HepG2 (cell line): ENCODE measurements around the gene SUSD6. TPM values are rescaled to one million over a fixed set of nuclear protein-coding genes. Genes with fewer than 3 reads are reported as not detected.

Experiments
- ARHGAP35 ChIP-seq: sonication (generic); formaldehyde crosslinking; IDR thresholded peaks from 2 replicates; pipeline ENCODE4 v1.9.0; 2022; ENCODE audit warnings: mild to moderate bottlenecking, inconsistent platforms, moderate library complexity, missing genetic modification reagents, borderline replicate concordance
- LCORL ChIP-seq, 2 experiments: fragments of 450-650 bp in 1 of 2; sonication (generic) in 1 of 2; formaldehyde crosslinking in 1 of 2; IDR thresholded peaks; 2 replicates each; pipeline versions ENCODE4 v1.5.0 to v1.6.1; 2017 to 2020; ENCODE audit warnings: antibody characterized with exemption in 1 of 2, missing genetic modification reagents in 1 of 2
- NFE2L2 ChIP-seq: fragments of 150-350 bp; IDR thresholded peaks from 2 replicates; pipeline ENCODE4 v1.6.1; 2014; ENCODE audit warnings: low read length
- RARA ChIP-seq: IDR thresholded peaks from 2 replicates; pipeline ENCODE4 v1.6.1; 2016; ENCODE audit warnings: missing genetic modification reagents, missing compliant biosample characterization
- SAFB2 ChIP-seq: sonication (generic); formaldehyde crosslinking; IDR thresholded peaks from 2 replicates; pipeline ENCODE4 v1.5.1; 2020; ENCODE audit warnings: missing genetic modification reagents, low read depth, mild to moderate bottlenecking, borderline replicate concordance
- SIN3A ChIP-seq: IDR thresholded peaks from 2 replicates; pipeline ENCODE4 v1.6.1; 2011; ENCODE audit warnings: low read depth, mild to moderate bottlenecking, control low read depth, low read length, borderline replicate concordance
- SIX1 ChIP-seq: sonication (generic); formaldehyde crosslinking; IDR thresholded peaks from 2 replicates; pipeline ENCODE4 v1.4.0; 2020; ENCODE audit warnings: missing genetic modification reagents, borderline replicate concordance
- SMC3 ChIP-seq: IDR thresholded peaks from 2 replicates; pipeline ENCODE4 v1.6.1; 2011; ENCODE audit warnings: low read length, improper control_type of control experiment
- ZNF263 ChIP-seq: sonication (generic); formaldehyde crosslinking; IDR thresholded peaks from 2 replicates; pipeline ENCODE4 v1.4.0; 2020; ENCODE audit warnings: missing genetic modification reagents
- ZNF629 ChIP-seq: sonication (generic); formaldehyde crosslinking; conservative IDR thresholded peaks from 2 replicates; pipeline ENCODE4 v1.5.0; 2020; ENCODE audit warnings: missing genetic modification reagents
- polyA plus RNA-seq, 8 experiments: library from polyadenylated mRNA; depleted of rRNA in 3 of 8; stranded (reverse) in 7 of 8; unstranded in 1 of 8; fragments of >200 nt; fragmentation: Illumina TruSeq in 4 of 8; extraction: Trizol in 4 of 8; gene quantifications; 2 replicates each; pipeline versions ENCODE4 v1.2.1 to v1.2.3, GENCODE V29; 2011 to 2016; ENCODE audit warnings: low read depth in 4 of 8, missing spikeins in 1 of 8, mixed read lengths in 1 of 8; ENCODE audit not compliant: insufficient read depth in 1 of 8
- total RNA-seq, 5 experiments: library from RNA; depleted of rRNA; stranded (reverse); fragments of >200 nt; fragmentation: Illumina TruSeq; extraction: Trizol; gene quantifications; 2 replicates each; pipeline ENCODE4 v1.2.3, GENCODE V29; 2016; ENCODE audit warnings: low read depth in 1 of 5
- TF ChIP-seq, protein P1 (sequence below): sonication (generic); formaldehyde crosslinking; IDR thresholded peaks from 2 replicates; pipeline ENCODE4 v1.5.0; 2020; ENCODE audit warnings: mild to moderate bottlenecking, missing genetic modification reagents
- TF ChIP-seq, protein P2 (sequence below): sonication (generic); formaldehyde crosslinking; IDR thresholded peaks from 2 replicates; pipeline ENCODE4 v1.8.0; 2022; ENCODE audit warnings: missing genetic modification reagents, low read depth, mild to moderate bottlenecking, borderline replicate concordance
- TF ChIP-seq, protein P3 (sequence below): IDR thresholded peaks from 2 replicates; pipeline ENCODE4 v1.6.1; 2012; ENCODE audit warnings: inconsistent platforms
- TF ChIP-seq, protein P4 (sequence below): sonication (generic); formaldehyde crosslinking; IDR thresholded peaks from 2 replicates; pipeline ENCODE4 v1.5.0; 2020; ENCODE audit warnings: mild to moderate bottlenecking, missing genetic modification reagents, borderline replicate concordance
- TF ChIP-seq, protein P5 (sequence below): IDR thresholded peaks from 2 replicates; pipeline ENCODE4 v1.6.1; 2016; ENCODE audit warnings: low read depth
- TF ChIP-seq, protein P6 (sequence below): sonication (generic); formaldehyde crosslinking; IDR thresholded peaks from 2 replicates; pipeline ENCODE4 v1.4.0; 2020; ENCODE audit warnings: missing genetic modification reagents

The SUSD6 gene
- total and polyA plus RNA-seq, 2 of the 13 experiments (the other 11 are each of a cell fraction or from before 2014, with no cell fraction given) = 7.2 to 7.4 TPM

DNA sequence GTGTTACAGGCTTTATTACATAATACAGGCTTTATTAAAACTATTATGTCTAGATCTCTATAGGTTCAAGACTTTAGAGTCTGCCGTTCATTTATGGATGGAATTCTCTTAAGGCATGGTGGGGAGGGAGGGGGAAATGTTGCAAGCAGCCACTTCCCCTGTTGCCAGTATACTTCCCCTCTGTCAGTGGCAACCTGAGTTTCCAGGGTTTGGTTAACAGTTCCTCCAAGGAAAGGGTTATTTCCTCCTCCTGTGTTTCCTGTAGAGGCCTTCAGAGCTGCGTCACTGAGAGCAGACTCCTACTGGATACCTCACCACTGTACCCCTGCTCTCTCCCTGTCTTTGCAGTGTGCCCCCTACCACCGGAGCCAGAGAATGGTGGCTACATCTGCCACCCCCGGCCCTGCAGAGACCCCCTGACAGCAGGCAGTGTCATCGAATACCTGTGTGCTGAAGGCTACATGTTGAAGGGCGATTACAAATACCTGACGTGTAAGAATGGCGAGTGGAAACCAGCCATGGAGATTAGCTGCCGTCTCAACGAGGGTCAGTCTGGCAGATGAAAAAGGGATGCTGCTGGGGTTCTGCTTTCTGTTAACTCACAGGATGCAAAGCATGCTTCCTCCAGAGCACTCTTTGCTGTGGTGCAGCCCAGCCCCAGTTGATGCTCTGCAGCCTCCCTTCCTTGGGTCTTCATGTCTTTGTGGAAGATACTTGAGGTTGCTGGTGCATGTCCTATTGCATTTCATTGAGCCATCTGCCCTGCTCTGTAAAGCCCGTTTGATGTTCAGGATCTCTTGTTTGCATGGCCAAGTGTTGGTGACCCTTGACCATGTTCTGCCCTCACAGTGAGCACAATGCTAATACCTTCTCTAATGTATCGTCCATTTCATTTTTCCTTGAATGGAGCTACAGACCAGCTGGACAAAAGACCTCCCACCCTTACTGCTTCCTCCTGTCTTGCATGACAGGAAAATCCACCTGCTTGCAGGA is 91.9 kb downstream of the SUSD6 start (continued):
- TF ChIP-seq, protein P1, sequence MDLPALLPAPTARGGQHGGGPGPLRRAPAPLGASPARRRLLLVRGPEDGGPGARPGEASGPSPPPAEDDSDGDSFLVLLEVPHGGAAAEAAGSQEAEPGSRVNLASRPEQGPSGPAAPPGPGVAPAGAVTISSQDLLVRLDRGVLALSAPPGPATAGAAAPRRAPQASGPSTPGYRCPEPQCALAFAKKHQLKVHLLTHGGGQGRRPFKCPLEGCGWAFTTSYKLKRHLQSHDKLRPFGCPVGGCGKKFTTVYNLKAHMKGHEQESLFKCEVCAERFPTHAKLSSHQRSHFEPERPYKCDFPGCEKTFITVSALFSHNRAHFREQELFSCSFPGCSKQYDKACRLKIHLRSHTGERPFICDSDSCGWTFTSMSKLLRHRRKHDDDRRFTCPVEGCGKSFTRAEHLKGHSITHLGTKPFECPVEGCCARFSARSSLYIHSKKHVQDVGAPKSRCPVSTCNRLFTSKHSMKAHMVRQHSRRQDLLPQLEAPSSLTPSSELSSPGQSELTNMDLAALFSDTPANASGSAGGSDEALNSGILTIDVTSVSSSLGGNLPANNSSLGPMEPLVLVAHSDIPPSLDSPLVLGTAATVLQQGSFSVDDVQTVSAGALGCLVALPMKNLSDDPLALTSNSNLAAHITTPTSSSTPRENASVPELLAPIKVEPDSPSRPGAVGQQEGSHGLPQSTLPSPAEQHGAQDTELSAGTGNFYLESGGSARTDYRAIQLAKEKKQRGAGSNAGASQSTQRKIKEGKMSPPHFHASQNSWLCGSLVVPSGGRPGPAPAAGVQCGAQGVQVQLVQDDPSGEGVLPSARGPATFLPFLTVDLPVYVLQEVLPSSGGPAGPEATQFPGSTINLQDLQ = no peak
- TF ChIP-seq SMC3 (peak; percentile 20; the same call in 1 of the 2 replicates), ZNF629 (CRISPR knock-in tag) (no peak), RARA (CRISPR knock-in tag) (peak; percentile 71), LCORL (IDR thresholded peaks at IDR 0.05) (no peak), LCORL (CRISPR knock-in tag; IDR thresholded peaks at IDR 0.05) (no peak), ZNF263 (CRISPR knock-in tag) (no peak), NFE2L2 (no peak), SAFB2 (CRISPR knock-in tag) (no peak), ARHGAP35 (no peak), SIN3A (no peak), SIX1 (CRISPR knock-in tag) (no peak)
- TF ChIP-seq, protein P2, sequence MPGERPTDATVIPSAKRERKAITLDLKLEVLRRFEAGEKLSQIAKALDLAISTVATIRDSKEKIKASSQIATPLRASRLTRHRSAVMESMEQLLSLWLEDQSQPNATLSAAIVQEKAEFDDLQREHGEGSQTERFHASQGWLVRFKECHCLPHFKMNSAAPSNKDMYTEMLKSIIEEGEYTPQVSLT = no peak
- TF ChIP-seq, protein P3, sequence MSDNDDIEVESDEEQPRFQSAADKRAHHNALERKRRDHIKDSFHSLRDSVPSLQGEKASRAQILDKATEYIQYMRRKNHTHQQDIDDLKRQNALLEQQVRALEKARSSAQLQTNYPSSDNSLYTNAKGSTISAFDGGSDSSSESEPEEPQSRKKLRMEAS = peak; percentile 61; the same call in 1 of the 2 replicates
- TF ChIP-seq, protein P4, sequence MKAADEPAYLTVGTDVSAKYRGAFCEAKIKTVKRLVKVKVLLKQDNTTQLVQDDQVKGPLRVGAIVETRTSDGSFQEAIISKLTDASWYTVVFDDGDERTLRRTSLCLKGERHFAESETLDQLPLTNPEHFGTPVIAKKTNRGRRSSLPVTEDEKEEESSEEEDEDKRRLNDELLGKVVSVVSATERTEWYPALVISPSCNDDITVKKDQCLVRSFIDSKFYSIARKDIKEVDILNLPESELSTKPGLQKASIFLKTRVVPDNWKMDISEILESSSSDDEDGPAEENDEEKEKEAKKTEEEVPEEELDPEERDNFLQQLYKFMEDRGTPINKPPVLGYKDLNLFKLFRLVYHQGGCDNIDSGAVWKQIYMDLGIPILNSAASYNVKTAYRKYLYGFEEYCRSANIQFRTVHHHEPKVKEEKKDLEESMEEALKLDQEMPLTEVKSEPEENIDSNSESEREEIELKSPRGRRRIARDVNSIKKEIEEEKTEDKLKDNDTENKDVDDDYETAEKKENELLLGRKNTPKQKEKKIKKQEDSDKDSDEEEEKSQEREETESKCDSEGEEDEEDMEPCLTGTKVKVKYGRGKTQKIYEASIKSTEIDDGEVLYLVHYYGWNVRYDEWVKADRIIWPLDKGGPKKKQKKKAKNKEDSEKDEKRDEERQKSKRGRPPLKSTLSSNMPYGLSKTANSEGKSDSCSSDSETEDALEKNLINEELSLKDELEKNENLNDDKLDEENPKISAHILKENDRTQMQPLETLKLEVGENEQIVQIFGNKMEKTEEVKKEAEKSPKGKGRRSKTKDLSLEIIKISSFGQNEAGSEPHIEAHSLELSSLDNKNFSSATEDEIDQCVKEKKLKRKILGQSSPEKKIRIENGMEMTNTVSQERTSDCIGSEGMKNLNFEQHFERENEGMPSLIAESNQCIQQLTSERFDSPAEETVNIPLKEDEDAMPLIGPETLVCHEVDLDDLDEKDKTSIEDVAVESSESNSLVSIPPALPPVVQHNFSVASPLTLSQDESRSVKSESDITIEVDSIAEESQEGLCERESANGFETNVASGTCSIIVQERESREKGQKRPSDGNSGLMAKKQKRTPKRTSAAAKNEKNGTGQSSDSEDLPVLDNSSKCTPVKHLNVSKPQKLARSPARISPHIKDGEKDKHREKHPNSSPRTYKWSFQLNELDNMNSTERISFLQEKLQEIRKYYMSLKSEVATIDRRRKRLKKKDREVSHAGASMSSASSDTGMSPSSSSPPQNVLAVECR (CRISPR knock-in tag) = no peak; the same call in 1 of the 2 replicates
- TF ChIP-seq, protein P5, sequence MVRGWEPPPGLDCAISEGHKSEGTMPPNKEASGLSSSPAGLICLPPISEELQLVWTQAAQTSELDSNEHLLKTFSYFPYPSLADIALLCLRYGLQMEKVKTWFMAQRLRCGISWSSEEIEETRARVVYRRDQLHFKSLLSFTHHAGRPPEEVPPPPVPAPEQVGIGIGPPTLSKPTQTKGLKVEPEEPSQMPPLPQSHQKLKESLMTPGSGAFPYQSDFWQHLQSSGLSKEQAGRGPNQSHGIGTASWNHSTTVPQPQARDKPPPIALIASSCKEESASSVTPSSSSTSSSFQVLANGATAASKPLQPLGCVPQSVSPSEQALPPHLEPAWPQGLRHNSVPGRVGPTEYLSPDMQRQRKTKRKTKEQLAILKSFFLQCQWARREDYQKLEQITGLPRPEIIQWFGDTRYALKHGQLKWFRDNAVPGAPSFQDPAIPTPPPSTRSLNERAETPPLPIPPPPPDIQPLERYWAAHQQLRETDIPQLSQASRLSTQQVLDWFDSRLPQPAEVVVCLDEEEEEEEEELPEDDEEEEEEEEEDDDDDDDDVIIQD = no peak
- TF ChIP-seq, protein P6, sequence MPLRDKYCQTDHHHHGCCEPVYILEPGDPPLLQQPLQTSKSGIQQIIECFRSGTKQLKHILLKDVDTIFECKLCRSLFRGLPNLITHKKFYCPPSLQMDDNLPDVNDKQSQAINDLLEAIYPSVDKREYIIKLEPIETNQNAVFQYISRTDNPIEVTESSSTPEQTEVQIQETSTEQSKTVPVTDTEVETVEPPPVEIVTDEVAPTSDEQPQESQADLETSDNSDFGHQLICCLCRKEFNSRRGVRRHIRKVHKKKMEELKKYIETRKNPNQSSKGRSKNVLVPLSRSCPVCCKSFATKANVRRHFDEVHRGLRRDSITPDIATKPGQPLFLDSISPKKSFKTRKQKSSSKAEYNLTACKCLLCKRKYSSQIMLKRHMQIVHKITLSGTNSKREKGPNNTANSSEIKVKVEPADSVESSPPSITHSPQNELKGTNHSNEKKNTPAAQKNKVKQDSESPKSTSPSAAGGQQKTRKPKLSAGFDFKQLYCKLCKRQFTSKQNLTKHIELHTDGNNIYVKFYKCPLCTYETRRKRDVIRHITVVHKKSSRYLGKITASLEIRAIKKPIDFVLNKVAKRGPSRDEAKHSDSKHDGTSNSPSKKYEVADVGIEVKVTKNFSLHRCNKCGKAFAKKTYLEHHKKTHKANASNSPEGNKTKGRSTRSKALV (CRISPR knock-in tag) = no peak
